Adrenal gland (tissue), 12 donors: Measurements from ENCODE around the gene CNTN3. TPM values are rescaled to one million over a fixed set of nuclear protein-coding genes. Genes with fewer than 3 reads are reported as not detected.

Experiments
- DNase-seq, 7 donors: peaks; one replicate each; pipeline ENCODE4 v3.0.0-alpha.2; 2019 to 2020
- H3K27ac ChIP-seq, 5 donors: fragments of 200-600 bp; sonication (generic) in 4 of 5; 1 replicate in 3 of 5; 2 replicates in 2 of 5; pipeline versions ENCODE4 v1.5.1 to v1.8.0; 2016 to 2020; ENCODE audit warnings: mild to moderate bottlenecking in 1 of 5
- H3K27me3 ChIP-seq: fragments of 200-600 bp; 2 replicates; pipeline ENCODE4 v1.8.0; 2021
- H3K36me3 ChIP-seq, 2 donors: fragments of 200-600 bp; replicated peaks in 1 of 2; 1 replicate in 1 of 2; 2 replicates in 1 of 2; pipeline versions ENCODE4 v1.5.1 to v1.8.0; 2018 to 2022
- H3K4me1 ChIP-seq, 2 donors: fragments of 200-600 bp; replicated peaks in 1 of 2; 1 replicate in 1 of 2; 2 replicates in 1 of 2; pipeline versions ENCODE4 v1.5.1 to v1.8.0; 2018 to 2021
- H3K4me3 ChIP-seq, 4 donors: fragments of 200-600 bp; sonication (generic) in 3 of 4; one replicate each; pipeline ENCODE4 v1.5.1; 2016 to 2018
- H3K9me3 ChIP-seq, 3 donors: fragments of 200-600 bp; sonication (generic) in 1 of 3; replicated peaks in 1 of 3; 1 replicate in 2 of 3; 2 replicates in 1 of 3; pipeline versions ENCODE4 v1.5.1 to v1.8.0; 2016 to 2021
- CTCF ChIP-seq, 6 experiments: fragments of 450-650 bp in 4 of 6; fragments of 200-600 bp in 2 of 6; sonication (generic) in 1 of 6; IDR thresholded peaks; 1 replicate in 5 of 6; 2 replicates in 1 of 6; pipeline versions ENCODE4 v1.5.1 to v1.8.0; 2016 to 2021; ENCODE audit warnings: antibody characterized with exemption in 6 of 6, mild to moderate bottlenecking in 2 of 6, moderate library complexity in 1 of 6
- POLR2A ChIP-seq, 2 donors: fragments of 450-650 bp; IDR thresholded peaks; one replicate each; pipeline ENCODE4 v1.6.1; 2017; ENCODE audit warnings: antibody characterized with exemption in 2 of 2, mild to moderate bottlenecking in 2 of 2, moderate library complexity in 1 of 2
- WGBS, 4 donors: extraction: QIAGEN DNeasy Blood & Tissue Kit in 2 of 4; methylation state at CpG; one replicate each; pipeline versions ENCODE4 v1.1.5 to v1.1.7; 2013 to 2017; 5-methylcytosine and 5-hydroxymethylcytosine counted together
- intact Hi-C, 2 donors: fragments of 100-400 bp; cut with DNase I; formaldehyde crosslinking; loops; one replicate each; pipeline versions ENCODE4 v1.14.1 to v1.15.0; 2022 to 2023
- polyA plus RNA-seq, 3 donors: library from polyadenylated mRNA; stranded (reverse); fragments of 200-250 nt in 2 of 3; fragments of 350-450 nt in 1 of 3; fragmentation: Illumina TruSeq in 1 of 3; extraction: RNeasy Lipid Tissue Mini Kit (QIAGEN cat#74804) in 1 of 3; gene quantifications; one replicate each; pipeline ENCODE4 v1.2.3, GENCODE V29; 2013 to 2014
- total RNA-seq, 9 donors: library from RNA; depleted of rRNA in 4 of 9; stranded (reverse); fragments of >200 nt in 4 of 9; fragments of 120-200 nt in 1 of 9; fragmentation: NEBNext Ultra II Directional in 1 of 9; extraction: Animal tissue kit (Norgen Biotek cat#: 25700) in 1 of 9; gene quantifications; one replicate each; pipeline versions ENCODE4 v1.1.0 to v1.2.4, GENCODE V29; 2013 to 2023
- donor health status: healthy with polysubstance abuse.
- donor health status: Bipolar disorder and iron deficiency.
- donor health status: DM: yes; HTN: yes; CAD: no.
- donor health status: DM: no; HTN: no; CAD: no.
- donor health status: DM: no; HTN: no; CAD: no.
- donor health status: DM: yes; HTN: yes; CAD: no.

The CNTN3 gene
- total and polyA plus RNA-seq, 12 donors: 0.09 to 6.3 (median 1.5) TPM; not detected in 1

DNA sequence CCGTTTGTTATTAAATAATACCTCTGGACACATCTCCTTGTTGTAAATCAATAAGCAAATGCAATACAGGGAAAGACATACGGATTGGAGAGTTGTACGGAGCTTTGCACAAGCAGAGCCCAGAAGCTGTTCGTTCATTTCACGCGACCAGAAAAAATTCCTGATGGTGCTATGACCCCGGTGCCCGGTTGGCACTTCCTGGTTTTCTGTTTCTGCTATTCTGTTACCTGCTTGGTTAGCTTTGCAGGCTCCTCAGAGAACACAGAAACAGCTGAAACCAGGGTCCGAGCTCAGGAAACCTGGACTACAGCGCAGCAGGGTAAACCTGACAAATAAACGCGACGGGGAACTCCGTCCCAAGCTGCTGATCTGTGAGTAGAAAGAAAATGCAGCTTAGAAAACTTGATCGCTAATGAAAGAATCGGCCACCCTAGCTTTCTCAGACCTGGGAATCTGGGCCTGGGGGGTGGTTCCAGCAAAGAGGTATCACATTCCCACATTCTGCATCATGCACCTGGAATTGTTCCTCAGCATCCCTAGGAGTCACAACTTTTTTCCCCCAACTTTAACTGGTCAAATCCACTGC lies 845 bp downstream of the CNTN3 start:
- intact Hi-C loops: no loop called here

GRCh38 chr3:74613060-74613459 lies 1.4 kb downstream of the CNTN3 start:
- no peaks in the 10 kb centered on the region for H3K9me3 ChIP-seq
- peaks cover 7% of the 10 kb centered on the region for H3K27me3 ChIP-seq
- TF ChIP-seq CTCF (IDR thresholded peaks at IDR 0.05): no peak
- TF ChIP-seq POLR2A (IDR thresholded peaks at IDR 0.05): no peak
- H3K4me3 ChIP-seq: no peak overlapping the region
- DNase-seq: no peak
- WGBS, 4 donors: 23 to 28% (median 26%) methylated on average over 2 of the region's 2 CpGs
- intact Hi-C loops: no loop called here
- no peaks in the 10 kb centered on the region for H3K36me3 ChIP-seq
- no peak overlapping the region for H3K27ac ChIP-seq
- no peaks in the 10 kb centered on the region for H3K4me1 ChIP-seq

More for the DNA sequence above, 845 bp downstream of the CNTN3 start:
- no peak for DNase-seq
- Histone ChIP-seq H3K9me3 (no peaks in the 10 kb centered on the region), H3K4me3 (no peak overlapping the region), H3K27ac (no peak overlapping the region), H3K27me3 (peaks cover 7% of the 10 kb centered on the region), H3K4me1 (no peaks in the 10 kb centered on the region), H3K36me3 (no peaks in the 10 kb centered on the region)
- 16 to 21% (median 17%) methylated on average over 13 to 16 of the region's 16 CpGs for WGBS, 4 donors
- no peak for TF ChIP-seq POLR2A (IDR thresholded peaks at IDR 0.05)
- TF ChIP-seq CTCF (IDR thresholded peaks at IDR 0.05): no peak

- intact Hi-C loops: no loop called here
- no peak for TF ChIP-seq POLR2A (IDR thresholded peaks at IDR 0.05)
- no peak for TF ChIP-seq CTCF (IDR thresholded peaks at IDR 0.05)
- Histone ChIP-seq H3K36me3 (no peaks in the 10 kb centered on the region), H3K4me1 (no peaks in the 10 kb centered on the region), H3K27ac (no peak overlapping the region), H3K4me3 (no peak overlapping the region), H3K27me3 (peaks cover 7% of the 10 kb centered on the region), H3K9me3 (no peaks in the 10 kb centered on the region)
- DNase-seq: no peak
- 50 to 78% (median 56%) methylated on average over 1 of the region's 1 CpG for WGBS, 4 donors
These were observed 3.3 kb downstream of the CNTN3 start for GRCh38 chr3:74611206-74611605.

- WGBS, 4 donors: 60 to 74% (median 62%) methylated on average over 2 of the region's 2 CpGs
- no peaks in the 10 kb centered on the region for H3K9me3 ChIP-seq
- H3K36me3 ChIP-seq: no peaks in the 10 kb centered on the region
- no peak for TF ChIP-seq POLR2A (IDR thresholded peaks at IDR 0.05)
- H3K4me1 ChIP-seq: no peaks in the 10 kb centered on the region
- H3K27me3 ChIP-seq: no peaks in the 10 kb centered on the region
- H3K4me3 ChIP-seq: no peak overlapping the region
- DNase-seq: no peak
- intact Hi-C loops: no loop called here
- no peak overlapping the region for H3K27ac ChIP-seq
These were observed 6.7 kb downstream of the CNTN3 start for GRCh38 chr3:74607803-74608202.

DNA sequence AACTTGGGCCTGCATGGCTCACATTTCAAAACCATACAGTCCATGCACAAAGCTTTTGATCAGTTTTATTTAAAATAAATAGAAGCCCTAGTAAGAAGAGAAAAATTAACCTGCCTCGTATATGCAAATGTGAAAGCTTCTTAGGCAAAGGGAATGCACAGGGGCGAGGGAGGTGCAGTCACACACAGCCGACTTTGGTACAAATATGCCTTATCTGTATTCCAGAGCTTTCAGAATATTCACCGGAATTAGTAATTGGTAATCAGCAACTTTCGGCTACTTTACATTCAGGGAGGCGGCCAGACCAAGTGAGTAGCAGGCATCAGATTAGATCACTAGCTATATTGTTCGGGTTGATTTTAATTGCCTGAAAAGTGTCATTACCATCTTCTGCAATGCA lies 7.5 kb downstream of the CNTN3 start:
- no peaks in the 10 kb centered on the region for H3K4me1 ChIP-seq
- intact Hi-C loops: no loop called here
- WGBS, 4 donors: 78 to 87% (median 85%) methylated on average over 7 of the region's 7 CpGs
- no peak overlapping the region for H3K4me3 ChIP-seq
- no peaks in the 10 kb centered on the region for H3K27me3 ChIP-seq
- TF ChIP-seq CTCF (IDR thresholded peaks at IDR 0.05) (no peak), POLR2A (IDR thresholded peaks at IDR 0.05) (no peak)
- no peak for DNase-seq
- no peaks in the 10 kb centered on the region for H3K36me3 ChIP-seq
- H3K9me3 ChIP-seq: no peaks in the 10 kb centered on the region
- no peak overlapping the region for H3K27ac ChIP-seq
